ENCODE measurements around the gene CLMN. TPM values are rescaled to one million over a fixed set of nuclear protein-coding genes. Genes with fewer than 3 reads are reported as not detected.

CLMN gene
- total and polyA plus RNA-seq, 2 experiments from 2014 or later, result 15.7 to 40.0 TPM

DNA sequence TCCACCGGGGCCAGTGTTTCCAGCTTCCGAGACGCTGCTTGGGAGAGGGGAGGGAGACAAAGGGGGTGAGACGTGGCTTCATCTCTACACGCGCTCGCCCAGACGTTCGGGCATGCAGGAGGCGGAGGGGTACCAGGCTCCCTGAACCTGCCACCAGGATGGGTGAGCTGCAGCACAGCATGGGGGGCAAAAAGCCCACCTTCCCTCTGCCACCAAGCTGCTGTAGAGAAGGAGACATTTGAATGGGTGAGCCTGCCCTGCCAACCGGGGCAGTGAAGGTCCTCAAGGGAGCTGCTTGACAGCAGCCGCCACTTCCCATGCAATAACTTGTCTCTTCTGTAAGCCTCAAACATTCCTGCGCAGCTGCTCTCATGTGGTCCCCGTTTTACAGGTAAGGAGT is 83.9 kb downstream of the CLMN start:
- Histone ChIP-seq H3K4me1 (ENCODE audit: insufficient read depth) (peaks cover 29% of the 10 kb centered on the region), H3K4me2 (no peak overlapping the region), H3K36me3 (replicated peaks; ENCODE audit: insufficient read depth, low read depth) (no peaks in the 10 kb centered on the region), H4K20me1 (ENCODE audit: insufficient read depth, poor library complexity, severe bottlenecking) (no peaks in the 10 kb centered on the region), H2AFZ (no peak overlapping the region), H3K4me3 (no peak overlapping the region), H3K79me2 (no peaks in the 10 kb centered on the region), H3K9me3 (ENCODE audit: low read depth) (no peaks in the 10 kb centered on the region), H3K27ac (no peak overlapping the region), H3K9me2 (replicated peaks; ENCODE audit: insufficient read depth) (no peaks in the 10 kb centered on the region), H3K27me3 (no peaks in the 10 kb centered on the region)
- DNase-seq (ENCODE audit: low spot score), result no peak
- TF ChIP-seq EZH2 (IDR thresholded peaks at IDR 0.05; ENCODE audit: borderline replicate concordance), result no peak
- TF ChIP-seq, protein P1, sequence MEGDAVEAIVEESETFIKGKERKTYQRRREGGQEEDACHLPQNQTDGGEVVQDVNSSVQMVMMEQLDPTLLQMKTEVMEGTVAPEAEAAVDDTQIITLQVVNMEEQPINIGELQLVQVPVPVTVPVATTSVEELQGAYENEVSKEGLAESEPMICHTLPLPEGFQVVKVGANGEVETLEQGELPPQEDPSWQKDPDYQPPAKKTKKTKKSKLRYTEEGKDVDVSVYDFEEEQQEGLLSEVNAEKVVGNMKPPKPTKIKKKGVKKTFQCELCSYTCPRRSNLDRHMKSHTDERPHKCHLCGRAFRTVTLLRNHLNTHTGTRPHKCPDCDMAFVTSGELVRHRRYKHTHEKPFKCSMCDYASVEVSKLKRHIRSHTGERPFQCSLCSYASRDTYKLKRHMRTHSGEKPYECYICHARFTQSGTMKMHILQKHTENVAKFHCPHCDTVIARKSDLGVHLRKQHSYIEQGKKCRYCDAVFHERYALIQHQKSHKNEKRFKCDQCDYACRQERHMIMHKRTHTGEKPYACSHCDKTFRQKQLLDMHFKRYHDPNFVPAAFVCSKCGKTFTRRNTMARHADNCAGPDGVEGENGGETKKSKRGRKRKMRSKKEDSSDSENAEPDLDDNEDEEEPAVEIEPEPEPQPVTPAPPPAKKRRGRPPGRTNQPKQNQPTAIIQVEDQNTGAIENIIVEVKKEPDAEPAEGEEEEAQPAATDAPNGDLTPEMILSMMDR (IDR thresholded peaks at IDR 0.05; ENCODE audit: poor library complexity), result no peak
- TF ChIP-seq EZH2phosphoT487 (IDR thresholded peaks at IDR 0.05; ENCODE audit: low read depth, severe bottlenecking, unreplicated experiment), result no peak
- WGBS (ENCODE audit: low lambda C conversion rate, missing lambda C conversion rate), result 93% methylated on average over 14 of the region's 14 CpGs

GRCh38 chr14:95235351-95235750 is 84.4 kb downstream of the CLMN start:
- TF ChIP-seq EZH2phosphoT487 (IDR thresholded peaks at IDR 0.05; ENCODE audit: low read depth, severe bottlenecking, unreplicated experiment) (no peak), EZH2 (IDR thresholded peaks at IDR 0.05; ENCODE audit: borderline replicate concordance) (no peak)
- TF ChIP-seq, protein P1 (IDR thresholded peaks at IDR 0.05; ENCODE audit: poor library complexity), result no peak
- H3K4me3 ChIP-seq, result no peak overlapping the region
- no peak overlapping the region for H3K27ac ChIP-seq
- H3K4me1 ChIP-seq (ENCODE audit: insufficient read depth), result peaks cover 29% of the 10 kb centered on the region
- no peaks in the 10 kb centered on the region for H3K36me3 ChIP-seq (replicated peaks; ENCODE audit: insufficient read depth, low read depth)
- no peak overlapping the region for H3K4me2 ChIP-seq
- H3K9me3 ChIP-seq (ENCODE audit: low read depth), result no peaks in the 10 kb centered on the region
- no peaks in the 10 kb centered on the region for H3K9me2 ChIP-seq (replicated peaks; ENCODE audit: insufficient read depth)
- no peaks in the 10 kb centered on the region for H4K20me1 ChIP-seq (ENCODE audit: insufficient read depth, poor library complexity, severe bottlenecking)
- no peaks in the 10 kb centered on the region for H3K79me2 ChIP-seq
- no peak for DNase-seq (ENCODE audit: low spot score)
- WGBS (ENCODE audit: low lambda C conversion rate, missing lambda C conversion rate), result 83% methylated on average over 4 of the region's 4 CpGs
- no peaks in the 10 kb centered on the region for H3K27me3 ChIP-seq
- no peak overlapping the region for H2AFZ ChIP-seq

- H4K20me1 ChIP-seq (ENCODE audit: insufficient read depth, poor library complexity, severe bottlenecking), result no peaks in the 10 kb centered on the region
- H3K36me3 ChIP-seq (replicated peaks; ENCODE audit: insufficient read depth, low read depth), result no peaks in the 10 kb centered on the region
- 51% methylated on average over 8 of the region's 8 CpGs for WGBS (ENCODE audit: low lambda C conversion rate, missing lambda C conversion rate)
- DNase-seq (ENCODE audit: low spot score), result no peak
- no peak for TF ChIP-seq EZH2 (IDR thresholded peaks at IDR 0.05; ENCODE audit: borderline replicate concordance)
- TF ChIP-seq, protein P1 (IDR thresholded peaks at IDR 0.05; ENCODE audit: poor library complexity), result no peak
- TF ChIP-seq EZH2phosphoT487 (IDR thresholded peaks at IDR 0.05; ENCODE audit: low read depth, severe bottlenecking, unreplicated experiment), result no peak
- no peaks in the 10 kb centered on the region for H3K9me3 ChIP-seq (ENCODE audit: low read depth)
- H3K9me2 ChIP-seq (replicated peaks; ENCODE audit: insufficient read depth), result no peaks in the 10 kb centered on the region
- H3K4me1 ChIP-seq (ENCODE audit: insufficient read depth), result peaks cover 29% of the 10 kb centered on the region
- no peaks in the 10 kb centered on the region for H3K27me3 ChIP-seq
- peak overlapping the region; percentile 0 for H3K4me2 ChIP-seq
- no peaks in the 10 kb centered on the region for H3K79me2 ChIP-seq
- no peak overlapping the region for H2AFZ ChIP-seq
- H3K4me3 ChIP-seq, result no peak overlapping the region
- H3K27ac ChIP-seq, result no peak overlapping the region
These were observed 85.3 kb downstream of the CLMN start for GRCh38 chr14:95234426-95234825.
